Measurements from ENCODE around the gene SNX4.

- TF ChIP-seq CTCF (IDR thresholded peaks at IDR 0.05; ENCODE audit: poor library complexity, severe bottlenecking) = no peak
- no peak for TF ChIP-seq POLR2AphosphoS5 (IDR thresholded peaks at IDR 0.05)
- no peak for TF ChIP-seq EP300 (conservative IDR thresholded peaks at IDR 0.05; ENCODE audit: poor library complexity, severe bottlenecking)
- TF ChIP-seq EZH2 (IDR thresholded peaks at IDR 0.05; ENCODE audit: borderline replicate concordance, insufficient read depth, low read length, poor library complexity, severe bottlenecking) = no peak
- TF ChIP-seq RAD21 (conservative IDR thresholded peaks at IDR 0.05) = no peak
- TF ChIP-seq MXI1 (conservative IDR thresholded peaks at IDR 0.05; ENCODE audit: poor library complexity, severe bottlenecking) = no peak
- no peak for TF ChIP-seq REST (IDR thresholded peaks at IDR 0.05; ENCODE audit: borderline replicate concordance)
- no peak for TF ChIP-seq TAF1 (IDR thresholded peaks at IDR 0.05; ENCODE audit: low read depth)
Measured at GRCh38 chr3:125440970-125441369, 79.0 kb downstream of the SNX4 start.
